HG02759 (cell line): ENCODE results near the gene SEC24B.
"Not testable (repeated sequence)": the region's sequence is repeated elsewhere in the genome, so short reads cannot be mapped to it uniquely, and the experiment has no call there.

Source experiments
- ATAC-seq: cut with Tn5 transposase; IDR thresholded peaks from one replicate; pipeline ENCODE4 v1.9.1; 2021; ENCODE audit warnings: mild to moderate bottlenecking, moderate library complexity; ENCODE audit not compliant: unreplicated experiment

Gene SEC24B

DNA sequence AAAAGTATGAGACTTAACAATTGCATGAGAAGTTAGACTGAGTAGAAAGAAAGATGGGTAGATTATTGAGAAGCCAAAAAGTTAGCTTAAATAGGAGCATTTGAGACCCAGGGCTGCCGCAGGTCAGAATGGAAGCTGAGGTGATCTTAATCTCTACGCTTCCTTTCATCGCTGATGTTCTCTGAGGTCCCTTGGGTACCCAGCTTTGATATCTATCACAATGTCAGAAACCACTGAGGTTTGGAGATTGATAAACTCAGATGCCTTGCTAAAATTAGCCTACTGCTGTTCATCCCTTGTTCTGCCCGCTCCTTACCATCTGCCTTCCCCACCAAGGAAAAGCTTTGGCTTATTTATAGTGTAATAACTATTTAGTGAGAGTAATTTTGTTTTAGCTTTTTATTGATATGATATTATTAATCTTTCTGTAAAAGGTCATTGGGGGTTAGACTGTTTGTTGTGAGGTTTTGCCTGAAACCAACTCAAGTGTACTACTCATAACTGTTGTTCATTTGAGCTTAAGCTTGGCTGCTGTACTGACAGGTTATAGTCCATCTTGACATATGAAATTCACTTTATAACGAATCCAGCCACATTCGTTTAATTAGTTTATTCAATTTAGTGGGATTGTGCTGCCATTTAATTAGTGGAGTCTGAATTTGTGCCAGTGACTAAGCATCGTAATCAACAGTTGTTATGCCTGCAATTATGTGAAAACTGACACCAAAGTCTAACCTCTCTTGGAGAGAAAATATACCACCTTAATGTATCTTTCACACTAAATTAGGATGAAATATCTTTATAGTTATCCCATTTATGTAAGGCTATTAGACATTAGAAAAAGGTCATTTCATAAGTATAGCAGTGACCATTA lies 141.6 kb downstream of the SEC24B start:
- no peak for ATAC-seq

DNA sequence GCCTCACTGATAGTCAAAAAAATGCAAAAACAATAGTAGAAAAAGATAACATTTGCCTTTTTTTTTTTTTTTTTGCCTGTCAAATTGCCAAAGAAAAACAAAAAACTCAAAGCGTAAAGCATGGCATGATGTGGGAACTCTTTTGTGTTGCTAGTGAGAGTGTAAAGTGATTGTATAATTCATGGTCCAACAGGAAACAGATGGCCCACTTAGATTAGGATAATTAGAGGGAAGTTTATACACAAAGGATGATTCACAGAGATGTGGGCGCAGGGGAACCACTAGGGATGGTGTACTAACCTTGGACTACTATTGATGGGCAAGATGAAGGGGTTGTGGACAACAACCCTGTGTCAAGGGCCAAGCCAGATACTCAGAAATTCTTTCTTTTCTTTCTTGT lies 142.8 kb downstream of the SEC24B start:
- no peak for ATAC-seq

DNA sequence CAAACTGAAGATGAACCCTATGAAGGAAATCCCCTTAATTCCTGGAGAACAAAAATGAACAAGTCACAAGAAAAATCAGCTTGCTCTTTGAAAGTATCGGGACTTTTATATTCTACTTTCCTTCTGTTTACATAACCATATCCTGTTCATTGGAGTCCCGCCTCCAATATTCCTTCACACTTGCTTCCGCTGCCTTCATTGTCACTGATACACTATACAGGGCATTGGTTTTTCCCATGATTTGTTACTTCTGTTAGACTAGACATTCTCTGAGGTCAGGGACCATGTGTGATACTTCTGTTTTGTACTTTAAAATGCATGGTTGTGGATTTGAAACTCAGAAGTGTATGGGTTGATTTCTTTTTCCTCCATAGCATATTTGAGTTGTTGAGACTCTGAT lies 145.2 kb downstream of the SEC24B start:
- ATAC-seq: no peak

DNA sequence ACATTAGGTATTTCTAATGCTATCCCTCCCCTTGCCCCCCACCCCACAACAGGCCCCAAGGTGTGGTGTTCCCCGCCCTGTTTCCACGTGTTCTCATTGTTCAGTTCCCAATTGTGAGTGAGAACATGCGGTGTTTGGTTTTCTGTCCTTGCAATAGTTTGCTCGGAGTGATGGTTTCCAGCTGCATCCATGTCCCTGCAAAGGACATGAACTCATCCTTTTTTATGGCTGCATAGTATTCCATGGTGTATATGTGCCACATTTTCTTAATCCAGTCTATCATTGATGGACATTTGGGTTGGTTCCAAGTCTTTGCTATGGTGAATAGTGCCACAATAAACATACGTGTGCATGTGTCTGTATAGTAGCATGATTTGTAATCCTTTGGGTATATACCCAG lies 146.4 kb downstream of the SEC24B start:
- not testable (repeated sequence) for ATAC-seq

DNA sequence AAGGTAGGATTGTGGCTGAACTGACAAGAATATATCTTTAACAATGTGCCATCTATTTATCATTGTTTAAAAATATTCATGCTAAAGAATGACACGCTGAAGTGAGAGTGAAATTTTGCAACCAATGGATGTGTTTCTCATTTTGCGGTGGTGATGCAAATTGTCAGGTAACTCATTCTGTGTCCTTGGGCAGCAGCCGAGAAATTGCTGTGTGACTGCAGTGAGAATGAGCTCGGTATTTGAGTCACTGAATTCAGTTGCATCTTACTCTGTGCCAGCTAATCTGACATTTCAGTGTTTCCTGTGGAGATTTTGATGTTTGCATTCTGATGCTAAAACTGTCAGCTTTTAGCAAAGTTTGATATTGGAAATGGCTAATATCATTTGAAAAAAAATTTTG lies 154.6 kb downstream of the SEC24B start:
- ATAC-seq: peak; percentile 98

DNA sequence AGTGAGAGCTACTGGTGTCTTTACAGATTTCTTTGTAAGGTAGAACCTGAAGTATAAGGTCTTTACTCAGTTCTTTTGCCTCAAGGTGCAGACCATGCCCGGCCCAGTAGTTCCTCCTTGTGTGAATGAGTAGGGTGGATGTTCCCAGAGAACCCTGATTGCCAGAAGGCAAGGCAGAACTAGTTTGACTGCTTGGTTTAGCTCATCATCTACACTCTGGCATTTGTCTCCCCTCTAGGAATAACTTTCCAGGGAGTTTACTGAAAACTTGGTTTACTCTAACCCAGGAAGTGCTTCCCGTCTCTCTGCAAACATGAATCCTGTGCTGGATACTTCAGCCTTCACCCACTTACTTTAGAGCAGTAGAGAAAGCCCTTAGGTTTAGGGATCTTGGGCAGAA lies 155.5 kb downstream of the SEC24B start:
- no peak for ATAC-seq

DNA sequence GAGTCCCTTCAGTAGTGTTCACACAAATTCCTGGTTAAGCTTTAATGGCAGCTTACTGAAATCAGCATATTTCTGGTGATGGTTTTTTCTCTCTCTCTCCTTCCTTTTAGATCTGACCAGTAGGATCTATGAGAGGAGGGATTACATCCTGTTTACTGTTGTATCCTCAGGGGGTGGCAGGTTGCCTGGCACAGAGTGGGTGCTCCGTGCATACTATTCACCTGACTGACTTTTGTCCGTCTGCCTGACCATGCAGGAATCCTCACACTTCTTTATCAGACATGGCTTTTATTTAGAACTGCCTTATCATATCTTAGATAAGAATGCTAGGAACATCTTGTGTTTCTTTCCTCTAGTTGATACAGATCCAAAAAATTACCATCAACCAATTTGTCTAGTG lies 156.0 kb downstream of the SEC24B start:
- ATAC-seq: no peak
